ENCODE data around the gene MYO10.

Gene MYO10

DNA sequence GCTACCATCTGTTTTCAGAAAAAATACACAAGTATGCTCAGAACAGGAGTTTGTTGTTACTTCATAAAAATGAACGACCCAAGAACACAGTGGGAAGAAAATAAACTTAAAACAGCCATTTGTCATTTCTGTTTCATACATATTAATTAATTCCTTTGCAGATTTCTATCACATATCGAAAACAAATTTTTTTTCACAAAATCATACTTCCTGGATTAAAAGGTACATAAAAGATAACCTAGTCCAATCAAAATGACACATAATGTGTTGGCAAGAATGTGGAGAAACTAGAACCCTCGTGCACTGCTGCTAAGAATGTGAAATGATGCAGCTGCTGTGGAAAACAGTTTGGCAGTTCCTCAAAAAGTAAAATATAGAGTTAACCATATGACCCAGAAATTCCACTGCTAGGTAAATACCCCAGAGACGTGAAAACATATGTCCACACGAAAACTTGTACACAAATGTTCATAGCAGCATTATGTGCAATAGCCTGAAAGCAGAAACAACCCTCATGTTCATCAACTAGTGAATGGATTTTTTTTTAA lies 46.0 kb downstream of the MYO10 start:
- TF ChIP-seq, protein P1, sequence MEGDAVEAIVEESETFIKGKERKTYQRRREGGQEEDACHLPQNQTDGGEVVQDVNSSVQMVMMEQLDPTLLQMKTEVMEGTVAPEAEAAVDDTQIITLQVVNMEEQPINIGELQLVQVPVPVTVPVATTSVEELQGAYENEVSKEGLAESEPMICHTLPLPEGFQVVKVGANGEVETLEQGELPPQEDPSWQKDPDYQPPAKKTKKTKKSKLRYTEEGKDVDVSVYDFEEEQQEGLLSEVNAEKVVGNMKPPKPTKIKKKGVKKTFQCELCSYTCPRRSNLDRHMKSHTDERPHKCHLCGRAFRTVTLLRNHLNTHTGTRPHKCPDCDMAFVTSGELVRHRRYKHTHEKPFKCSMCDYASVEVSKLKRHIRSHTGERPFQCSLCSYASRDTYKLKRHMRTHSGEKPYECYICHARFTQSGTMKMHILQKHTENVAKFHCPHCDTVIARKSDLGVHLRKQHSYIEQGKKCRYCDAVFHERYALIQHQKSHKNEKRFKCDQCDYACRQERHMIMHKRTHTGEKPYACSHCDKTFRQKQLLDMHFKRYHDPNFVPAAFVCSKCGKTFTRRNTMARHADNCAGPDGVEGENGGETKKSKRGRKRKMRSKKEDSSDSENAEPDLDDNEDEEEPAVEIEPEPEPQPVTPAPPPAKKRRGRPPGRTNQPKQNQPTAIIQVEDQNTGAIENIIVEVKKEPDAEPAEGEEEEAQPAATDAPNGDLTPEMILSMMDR (IDR thresholded peaks at IDR 0.05; ENCODE audit: low read depth, low read length): no peak
- no peak overlapping the region for H3K4me3 ChIP-seq (replicated peaks in 1 of 2; ENCODE audit: low read depth in 2 of 2, low read length in 2 of 2)
- DNase-seq (ENCODE audit: low read depth in 2 of 2): peak; percentile 74 to 82

DNA sequence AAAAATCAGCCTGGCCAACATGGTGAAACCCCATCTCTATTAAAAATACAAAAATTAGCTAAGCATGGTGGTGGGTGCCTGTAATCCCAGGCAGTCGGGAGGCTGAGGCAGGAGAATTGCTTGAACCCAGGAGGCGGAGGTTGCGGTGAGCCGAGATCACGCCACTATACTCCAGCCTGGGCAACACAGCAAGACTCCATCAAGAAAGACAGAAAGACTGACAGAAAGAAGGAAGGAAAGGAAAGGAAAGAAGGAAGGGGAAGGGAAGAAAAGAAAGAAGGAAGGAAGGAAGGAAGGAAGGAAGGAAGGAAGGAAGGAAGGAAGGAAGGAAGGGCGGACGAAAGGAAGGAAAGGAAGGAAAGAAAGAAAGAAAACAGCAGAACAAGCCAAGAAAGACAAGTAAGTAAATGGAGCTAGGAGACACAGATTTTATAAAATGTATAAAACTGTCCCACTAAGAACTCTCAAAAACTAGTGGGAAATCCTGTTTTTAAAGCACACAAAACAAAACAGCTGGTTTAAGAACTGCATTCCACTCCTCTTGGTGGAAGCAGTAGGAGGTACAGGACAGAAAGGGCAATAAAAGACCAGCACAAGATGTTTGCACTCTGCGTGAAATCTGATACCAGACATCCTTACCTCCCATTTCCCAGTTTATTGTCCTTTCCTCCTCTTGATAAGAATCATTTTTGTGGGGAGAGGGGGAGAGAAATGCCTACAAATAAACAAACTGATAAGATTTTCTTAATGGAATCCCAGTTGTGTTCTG lies 46.7 kb downstream of the MYO10 start:
- H3K4me3 ChIP-seq (replicated peaks in 1 of 2; ENCODE audit: low read depth in 2 of 2, low read length in 2 of 2): no peak overlapping the region
- TF ChIP-seq, protein P1 (IDR thresholded peaks at IDR 0.05; ENCODE audit: low read depth, low read length): no peak
- peak; percentile 64 to 68 for DNase-seq (ENCODE audit: low read depth in 2 of 2)

DNA sequence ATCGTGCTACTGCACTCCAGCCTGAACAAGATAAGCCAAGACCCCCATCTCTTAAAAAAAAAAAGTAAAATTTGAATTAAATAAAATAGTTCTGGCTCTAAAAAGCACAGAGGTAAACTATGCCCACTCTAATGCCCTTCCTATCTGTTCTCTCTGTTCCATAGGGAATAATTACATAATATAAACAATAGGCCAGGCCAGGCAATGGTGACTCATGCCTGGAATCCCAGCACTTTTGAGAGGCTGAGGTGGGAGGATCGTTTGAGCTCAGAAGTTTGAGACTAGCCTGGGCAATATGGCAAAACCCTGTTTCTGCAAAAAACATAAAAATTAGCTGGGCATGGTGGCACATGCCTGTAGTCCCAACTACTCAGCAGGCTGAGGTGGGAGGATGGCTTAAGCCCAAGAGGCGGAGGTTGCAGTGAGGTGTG lies 47.4 kb downstream of the MYO10 start:
- H3K4me3 ChIP-seq (replicated peaks in 1 of 2; ENCODE audit: low read depth in 2 of 2, low read length in 2 of 2): no peak overlapping the region
- TF ChIP-seq, protein P1 (IDR thresholded peaks at IDR 0.05; ENCODE audit: low read depth, low read length): no peak
- DNase-seq (ENCODE audit: low read depth in 2 of 2): peak; percentile 67 to 72

DNA sequence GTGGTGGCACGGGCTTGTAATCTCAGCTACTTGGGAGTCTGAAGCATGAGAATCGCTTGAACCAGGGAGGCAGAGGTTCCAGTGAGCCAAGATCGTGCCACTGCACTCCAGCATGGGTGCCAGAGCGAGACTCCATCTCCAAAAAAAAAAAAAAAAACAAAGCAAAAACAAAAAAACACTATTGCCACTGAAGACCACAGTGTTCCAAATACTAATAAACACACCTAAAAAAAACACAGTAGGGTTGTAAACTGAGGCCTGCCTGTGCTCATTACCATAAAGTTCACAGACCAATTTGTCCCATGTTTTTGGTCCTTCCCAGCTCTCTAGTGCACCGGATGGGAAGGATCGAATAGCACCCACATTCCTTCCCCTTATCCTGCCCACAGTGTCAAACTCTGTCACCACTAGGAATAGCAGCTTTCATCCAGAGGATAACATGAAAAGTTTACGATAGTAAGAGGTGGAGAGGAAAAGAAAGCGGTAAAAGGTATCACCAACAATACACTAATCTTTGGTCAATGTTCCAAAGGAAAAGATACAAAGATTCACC lies 49.2 kb downstream of the MYO10 start:
- no peak for DNase-seq (ENCODE audit: low read depth in 2 of 2)
- TF ChIP-seq, protein P1 (IDR thresholded peaks at IDR 0.05; ENCODE audit: low read depth, low read length): no peak
- no peak overlapping the region for H3K4me3 ChIP-seq (replicated peaks in 1 of 2; ENCODE audit: low read depth in 2 of 2, low read length in 2 of 2)

DNA sequence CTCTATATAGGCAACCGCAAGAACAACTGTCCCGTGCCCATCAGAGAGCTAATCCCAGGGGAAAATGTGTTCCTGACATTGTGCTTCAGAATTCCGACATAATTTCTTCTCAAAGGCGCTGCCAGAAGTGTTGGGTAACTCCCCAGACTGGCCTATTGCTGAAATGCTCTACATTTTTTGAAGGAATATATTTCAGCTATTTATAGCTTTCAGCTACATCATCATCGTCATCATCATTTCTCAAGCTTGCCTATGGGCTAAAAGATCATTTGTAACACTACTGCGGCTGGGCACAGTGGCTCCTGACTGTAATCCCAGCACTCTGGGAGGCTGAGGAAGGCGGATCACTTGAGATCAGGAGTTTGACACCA lies 49.7 kb downstream of the MYO10 start:
- H3K4me3 ChIP-seq (replicated peaks in 1 of 2; ENCODE audit: low read depth in 2 of 2, low read length in 2 of 2): no peak overlapping the region
- peak; percentile 97 to 98 for DNase-seq (ENCODE audit: low read depth in 2 of 2)
- TF ChIP-seq, protein P1 (IDR thresholded peaks at IDR 0.05; ENCODE audit: low read depth, low read length): no peak

DNA sequence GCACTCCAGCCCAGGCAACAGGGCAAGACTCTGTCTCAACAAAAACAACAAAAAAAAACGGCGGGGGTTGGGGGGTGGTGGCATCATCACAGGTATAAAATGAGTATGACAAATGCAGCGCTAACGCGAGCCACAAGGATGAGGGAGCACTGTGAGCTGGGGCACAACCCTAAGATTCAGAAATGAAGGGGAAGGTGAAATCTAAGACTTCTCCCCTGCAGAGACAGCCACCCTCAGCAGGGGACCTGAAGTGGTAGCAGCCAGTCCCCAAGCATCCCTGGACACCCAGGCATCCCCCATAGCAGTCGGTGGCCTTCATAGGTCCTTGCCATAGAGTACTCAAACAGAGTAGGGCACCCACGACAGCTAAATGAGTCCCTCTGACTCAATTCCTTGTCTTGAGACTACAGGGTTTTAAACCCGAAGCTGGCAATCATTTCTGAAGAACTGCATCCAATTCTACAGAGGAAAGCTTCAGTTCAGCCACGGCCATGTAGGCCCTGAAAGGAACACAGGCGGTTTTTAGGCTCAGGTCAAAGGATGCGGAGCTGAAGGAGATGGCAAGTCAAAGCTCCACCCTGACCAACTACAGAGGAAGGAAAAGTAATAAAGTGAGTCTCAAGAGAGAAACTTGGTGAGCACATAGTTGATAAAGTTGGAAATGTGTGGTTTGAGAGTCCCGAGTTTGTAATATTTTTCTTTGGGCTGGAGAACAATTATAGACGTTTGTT lies 50.3 kb downstream of the MYO10 start:
- H3K4me3 ChIP-seq (replicated peaks in 1 of 2; ENCODE audit: low read depth in 2 of 2, low read length in 2 of 2): no peak overlapping the region
- TF ChIP-seq, protein P1 (IDR thresholded peaks at IDR 0.05; ENCODE audit: low read depth, low read length): no peak

More for the DNA sequence above, 50.3 kb downstream of the MYO10 start:
- no peak for DNase-seq (ENCODE audit: low read depth in 2 of 2)

All from cardiac fibroblast (primary cell).